GM23338 (cell line): ENCODE results near the gene TSPAN13.

ENCODE experiments used
- CREB1 ChIP-seq: fragments of 250-450 bp; sonication (Bioruptor Pico); IDR thresholded peaks from 2 replicates; pipeline ENCODE4 v1.5.0; 2020; ENCODE audit warnings: low read depth, mild to moderate bottlenecking, moderate library complexity
- CTCF ChIP-seq, 2 experiments: fragments of 200-600 bp in 1 of 2; sonication (generic) in 1 of 2; conservative IDR thresholded peaks; 2 replicates each; pipeline versions ENCODE4 v1.5.1 to v1.6.1; 2016 to 2017; ENCODE audit warnings: antibody characterized with exemption in 2 of 2, low read depth in 2 of 2, mild to moderate bottlenecking in 2 of 2, moderate library complexity in 1 of 2
- ETS1 ChIP-seq: IDR thresholded peaks from 2 replicates; pipeline ENCODE4 v1.6.1; 2016; ENCODE audit warnings: antibody characterized with exemption
- EZH2 ChIP-seq: fragments of 200-600 bp; sonication (generic); IDR thresholded peaks from one replicate; pipeline ENCODE4 v1.8.0; 2017; ENCODE audit warnings: antibody characterized with exemption, mild to moderate bottlenecking, low read depth; ENCODE audit not compliant: unreplicated experiment
- EZH2phosphoT487 ChIP-seq: fragments of 200-600 bp; sonication (generic); IDR thresholded peaks from one replicate; pipeline ENCODE4 v1.8.1; 2018; ENCODE audit warnings: antibody characterized with exemption; ENCODE audit not compliant: unreplicated experiment
- JUNB ChIP-seq: IDR thresholded peaks from one replicate; pipeline ENCODE4 v1.6.1; 2016; ENCODE audit warnings: antibody characterized with exemption; ENCODE audit not compliant: unreplicated experiment
- NANOG ChIP-seq: IDR thresholded peaks from 2 replicates; pipeline ENCODE4 v1.6.1; 2016; ENCODE audit warnings: antibody characterized with exemption, borderline replicate concordance
- POLR2AphosphoS5 ChIP-seq: IDR thresholded peaks from 2 replicates; pipeline ENCODE4 v1.6.1; 2016; ENCODE audit warnings: antibody characterized with exemption, low read depth
- REST ChIP-seq: IDR thresholded peaks from one replicate; pipeline ENCODE4 v1.6.1; 2018; ENCODE audit warnings: antibody characterized with exemption; ENCODE audit not compliant: unreplicated experiment
- STAT1 ChIP-seq: IDR thresholded peaks from one replicate; pipeline ENCODE4 v1.6.1; 2016; ENCODE audit warnings: antibody characterized with exemption; ENCODE audit not compliant: unreplicated experiment
- ZNF114 ChIP-seq: fragments of 250-450 bp; sonication (Bioruptor Pico); IDR thresholded peaks from 2 replicates; pipeline ENCODE4 v1.5.0; 2020; ENCODE audit warnings: mild to moderate bottlenecking, moderate library complexity
- ZNF331 ChIP-seq: fragments of 250-450 bp; sonication (Bioruptor Pico); IDR thresholded peaks from 2 replicates; pipeline ENCODE4 v1.5.0; 2020; ENCODE audit warnings: low read depth, mild to moderate bottlenecking, moderate library complexity
- ZNF462 ChIP-seq: fragments of 250-450 bp; sonication (Bioruptor Pico); IDR thresholded peaks from 2 replicates; pipeline ENCODE4 v1.5.0; 2020; ENCODE audit warnings: mild to moderate bottlenecking, moderate library complexity

GRCh38 chr7:16774294-16774693, 20.7 kb downstream of the TSPAN13 start:
- no peak for TF ChIP-seq CTCF (conservative IDR thresholded peaks at IDR 0.05; ENCODE audit: low read depth in 2 of 2)
- no peak for TF ChIP-seq EZH2
- TF ChIP-seq REST: no peak
- no peak for TF ChIP-seq POLR2AphosphoS5
- TF ChIP-seq JUNB: no peak
- TF ChIP-seq ETS1: no peak
- no peak for TF ChIP-seq EZH2phosphoT487
- TF ChIP-seq STAT1: no peak
- no peak for TF ChIP-seq CREB1 (CRISPR knock-in tag)
- TF ChIP-seq ZNF331 (CRISPR knock-in tag): no peak
- no peak for TF ChIP-seq NANOG
- TF ChIP-seq ZNF114 (CRISPR knock-in tag): no peak
- TF ChIP-seq ZNF462 (CRISPR knock-in tag): no peak
